Dermis microvascular lymphatic vessel endothelial cell (primary cell): ENCODE results near the gene CDC6. TPM values are rescaled to one million over a fixed set of nuclear protein-coding genes. Genes with fewer than 3 reads are reported as not detected.

ENCODE experiments used
- DNase-seq, 2 donors: peaks; one replicate each; pipeline versions ENCODE4 v3.0.0 to v3.0.0-alpha.2; 2010; ENCODE audit warnings: low read depth in 2 of 2
- total RNA-seq: library from RNA; depleted of rRNA; stranded (reverse); fragments of >200 nt; gene quantifications from 2 replicates; pipeline ENCODE4 v1.2.1, GENCODE V29; 2014

CDC6 gene
- total RNA-seq, 1 donor from 2014 or later = 15.3 TPM

DNA sequence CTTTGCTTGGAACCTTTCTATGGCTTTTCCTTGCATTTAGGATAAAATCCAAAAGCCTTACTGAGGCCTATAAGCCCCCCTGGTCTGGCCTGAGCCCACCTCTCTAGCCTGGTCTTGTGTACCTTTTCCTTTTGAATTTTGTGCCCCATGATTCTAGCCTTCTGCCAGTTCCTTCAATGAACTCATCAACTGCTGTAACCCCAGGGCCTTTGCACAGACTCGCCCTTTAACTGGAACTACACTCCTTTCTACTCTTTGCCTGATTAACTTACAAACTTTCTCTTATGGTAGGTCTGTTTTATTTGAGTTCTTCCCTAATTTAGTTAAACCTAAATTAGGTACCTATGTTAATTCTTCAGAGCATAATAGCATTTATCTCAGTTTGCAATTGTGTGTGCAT is 52.6 kb downstream of the CDC6 start:
- no peak for DNase-seq

DNA sequence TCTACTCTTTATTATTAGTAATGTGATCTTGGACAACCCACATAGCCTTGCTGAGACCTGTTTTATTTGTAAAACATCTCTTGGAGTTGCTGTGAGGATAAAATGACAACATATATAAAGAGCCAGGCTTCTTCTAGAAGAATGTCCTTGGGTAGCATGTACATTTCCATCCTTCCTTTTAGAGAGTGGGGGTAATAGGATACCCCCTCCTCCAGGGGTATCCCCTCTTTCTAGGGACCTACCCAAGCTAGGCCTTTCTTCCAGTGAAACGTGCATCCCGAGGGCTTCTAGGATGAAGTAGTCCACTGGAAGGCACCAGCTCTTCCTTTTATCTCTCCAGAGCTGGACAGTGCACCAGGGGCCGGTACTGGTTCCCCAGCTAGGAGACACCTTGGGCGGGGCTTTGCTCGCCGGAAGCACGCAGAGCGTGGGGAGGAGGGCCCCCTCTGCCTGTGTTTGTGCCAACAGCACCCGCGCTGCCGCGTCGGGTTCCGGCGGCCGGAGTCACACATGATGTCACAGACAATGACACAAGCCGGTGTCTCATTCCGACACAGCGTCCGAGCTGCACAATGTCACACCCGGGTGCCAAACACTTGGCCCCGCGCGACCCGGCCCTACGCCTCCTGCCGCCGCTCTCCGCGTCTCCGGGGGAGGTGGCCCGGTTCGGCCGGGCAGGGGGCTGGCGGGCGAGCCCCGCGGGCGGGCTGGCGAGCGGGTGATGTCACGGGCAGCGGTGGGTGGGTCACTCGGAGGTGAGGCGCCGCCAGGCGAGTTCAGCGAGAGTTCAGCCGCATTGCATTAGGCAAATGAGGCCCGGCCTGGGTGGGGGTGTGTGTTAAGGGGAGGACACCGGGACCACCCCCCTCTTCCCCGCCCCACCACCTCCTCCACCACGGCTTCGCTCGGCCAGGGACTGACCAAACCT is 53.5 kb downstream of the CDC6 start:
- DNase-seq = peak; percentile 83 to 85

DNA sequence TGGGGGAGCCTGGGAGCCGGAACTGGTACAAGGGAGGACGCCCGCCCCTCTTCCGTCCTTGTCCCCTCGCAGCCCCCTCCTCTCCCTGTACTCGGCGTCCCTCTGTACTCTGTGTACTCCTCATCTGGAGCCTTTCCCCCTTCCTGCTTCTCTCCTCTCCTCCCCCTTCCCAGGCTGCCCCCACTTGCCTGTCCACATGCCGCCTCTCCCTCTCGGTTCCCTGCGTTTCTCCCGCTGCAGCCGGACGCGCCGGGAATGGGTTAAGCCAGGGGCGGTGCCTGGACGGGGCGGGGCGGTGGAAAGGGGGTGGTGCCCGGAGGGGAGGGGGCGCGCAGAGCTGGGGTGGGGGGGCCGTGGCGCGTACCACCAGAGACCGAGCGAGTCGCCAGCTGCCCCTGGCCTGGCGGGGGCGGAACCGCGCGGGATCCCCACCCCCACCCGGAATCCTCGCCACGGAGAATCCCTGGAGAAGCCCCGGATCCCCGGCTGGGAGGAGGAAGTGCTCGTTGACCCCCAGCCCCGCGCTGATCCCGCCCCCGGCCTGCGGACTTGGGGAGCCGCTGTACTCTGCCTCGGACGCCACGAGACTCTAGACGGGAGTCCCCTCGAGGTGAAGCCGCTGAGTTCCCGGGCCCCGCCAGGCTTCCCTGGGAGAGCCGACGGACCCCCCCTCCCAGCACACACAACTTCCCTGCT is 54.3 kb downstream of the CDC6 start:
- peak in 1 of 2 donors; percentile 72 for DNase-seq

DNA sequence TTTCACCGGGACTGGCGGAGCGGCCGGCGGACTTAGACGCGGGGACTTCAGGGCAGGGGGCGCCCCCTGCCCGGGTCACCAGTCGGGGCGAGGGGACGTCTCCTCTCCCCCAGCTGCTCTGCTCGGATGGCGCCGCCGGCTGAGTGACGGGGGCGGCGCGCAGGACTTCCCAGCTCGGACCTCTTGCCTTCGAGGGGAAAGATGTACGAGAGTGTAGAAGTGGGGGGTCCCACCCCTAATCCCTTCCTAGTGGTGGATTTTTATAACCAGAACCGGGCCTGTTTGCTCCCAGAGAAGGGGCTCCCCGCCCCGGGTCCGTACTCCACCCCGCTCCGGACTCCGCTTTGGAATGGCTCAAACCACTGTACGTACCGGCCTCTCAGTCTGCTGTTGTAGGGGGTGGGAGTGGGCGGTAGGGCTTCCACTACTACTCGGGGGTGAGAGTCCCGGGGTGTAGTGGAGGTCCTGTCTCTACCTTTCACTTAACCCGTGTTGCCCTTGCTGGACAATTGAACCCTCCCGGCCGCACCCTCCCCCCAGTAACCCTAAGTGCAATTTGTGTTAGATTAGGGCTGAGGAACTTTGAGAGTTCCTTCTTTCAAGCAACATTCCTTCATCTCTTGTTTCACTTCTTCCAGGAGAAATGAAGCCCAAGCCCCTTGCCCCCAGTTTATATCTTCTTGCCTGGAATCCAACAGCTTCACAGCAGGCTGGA is 55.0 kb downstream of the CDC6 start:
- DNase-seq = no peak

DNA sequence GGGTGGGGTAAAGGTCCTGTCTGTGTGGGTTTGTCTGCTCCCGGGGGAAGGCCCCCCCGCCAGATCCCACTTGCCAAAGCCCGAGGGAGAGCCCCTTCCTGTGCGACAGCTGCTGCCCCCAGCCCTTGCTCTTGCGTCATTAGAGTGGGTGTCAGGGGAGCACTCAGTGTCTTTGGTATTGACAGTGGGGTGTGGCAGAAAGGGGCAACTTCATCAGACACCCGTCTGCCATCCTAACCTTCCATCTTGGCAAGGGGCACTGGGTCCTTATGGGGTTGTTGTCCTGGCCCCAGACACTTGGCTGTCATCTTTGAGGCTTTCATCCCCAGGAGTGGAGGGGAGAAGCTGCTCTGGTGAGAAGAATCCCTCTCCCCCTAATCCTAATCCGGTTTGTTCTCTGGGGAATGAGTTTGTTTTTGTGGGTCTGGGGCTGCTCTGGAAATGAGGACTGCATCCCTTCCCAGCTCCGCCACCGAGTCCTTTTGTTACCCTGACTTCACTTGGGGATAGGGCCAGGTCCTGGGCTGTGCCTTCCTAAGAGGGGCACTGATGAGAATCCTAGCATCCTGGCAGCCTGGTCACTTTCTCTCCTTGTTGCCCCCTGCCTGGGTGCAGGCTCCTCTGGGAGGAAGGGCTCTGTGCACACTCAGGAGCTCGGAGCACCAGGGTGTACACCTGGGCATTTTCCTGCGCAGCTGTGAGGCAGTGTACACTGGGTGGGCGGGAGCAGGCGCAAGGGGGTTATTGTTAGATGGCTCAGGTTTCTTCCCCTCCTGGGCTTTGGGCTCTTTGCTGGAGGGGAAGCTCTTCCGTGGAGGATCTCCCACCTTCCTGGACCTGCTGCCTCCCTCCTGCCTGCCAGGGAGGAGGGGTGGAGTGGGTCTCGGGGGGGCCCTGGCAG is 55.8 kb downstream of the CDC6 start:
- DNase-seq = no peak

DNA sequence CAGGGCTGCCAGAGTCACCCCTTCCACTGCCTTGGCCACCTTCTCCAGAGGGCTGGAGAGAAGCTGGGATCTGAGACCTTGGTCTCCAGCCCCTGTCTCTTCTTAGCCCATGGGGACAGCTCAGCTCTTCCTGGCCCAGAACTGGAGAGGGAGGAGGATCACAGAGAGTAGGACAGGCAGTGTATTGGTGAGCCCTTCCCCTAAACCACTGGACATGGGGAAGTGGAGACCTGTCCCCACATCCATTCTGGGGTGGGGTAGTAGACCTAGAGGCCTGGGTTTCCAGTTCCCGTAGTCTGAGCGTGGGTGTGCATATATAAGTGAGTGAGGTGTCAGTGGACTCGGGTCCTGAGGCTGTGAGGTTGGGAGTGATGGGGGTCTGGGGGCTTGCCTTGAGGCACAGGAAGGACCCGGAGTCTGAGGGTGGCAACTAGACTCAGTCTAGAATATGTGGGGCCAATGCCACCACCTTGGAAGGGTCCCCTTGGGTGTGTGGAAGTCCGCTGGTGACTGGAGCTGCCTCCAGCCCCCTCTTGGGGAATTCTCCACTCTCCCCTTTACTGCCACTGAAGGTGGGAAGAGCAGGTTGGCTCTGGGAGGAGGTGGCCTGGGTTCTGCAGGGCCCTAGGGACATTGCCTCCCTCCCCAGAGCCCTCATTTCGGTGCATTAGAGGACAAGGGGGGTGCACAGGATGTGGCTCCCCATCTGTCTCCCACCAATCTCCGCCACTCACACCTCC is 56.9 kb downstream of the CDC6 start:
- DNase-seq = peak in 1 of 2 donors; percentile 22

DNA sequence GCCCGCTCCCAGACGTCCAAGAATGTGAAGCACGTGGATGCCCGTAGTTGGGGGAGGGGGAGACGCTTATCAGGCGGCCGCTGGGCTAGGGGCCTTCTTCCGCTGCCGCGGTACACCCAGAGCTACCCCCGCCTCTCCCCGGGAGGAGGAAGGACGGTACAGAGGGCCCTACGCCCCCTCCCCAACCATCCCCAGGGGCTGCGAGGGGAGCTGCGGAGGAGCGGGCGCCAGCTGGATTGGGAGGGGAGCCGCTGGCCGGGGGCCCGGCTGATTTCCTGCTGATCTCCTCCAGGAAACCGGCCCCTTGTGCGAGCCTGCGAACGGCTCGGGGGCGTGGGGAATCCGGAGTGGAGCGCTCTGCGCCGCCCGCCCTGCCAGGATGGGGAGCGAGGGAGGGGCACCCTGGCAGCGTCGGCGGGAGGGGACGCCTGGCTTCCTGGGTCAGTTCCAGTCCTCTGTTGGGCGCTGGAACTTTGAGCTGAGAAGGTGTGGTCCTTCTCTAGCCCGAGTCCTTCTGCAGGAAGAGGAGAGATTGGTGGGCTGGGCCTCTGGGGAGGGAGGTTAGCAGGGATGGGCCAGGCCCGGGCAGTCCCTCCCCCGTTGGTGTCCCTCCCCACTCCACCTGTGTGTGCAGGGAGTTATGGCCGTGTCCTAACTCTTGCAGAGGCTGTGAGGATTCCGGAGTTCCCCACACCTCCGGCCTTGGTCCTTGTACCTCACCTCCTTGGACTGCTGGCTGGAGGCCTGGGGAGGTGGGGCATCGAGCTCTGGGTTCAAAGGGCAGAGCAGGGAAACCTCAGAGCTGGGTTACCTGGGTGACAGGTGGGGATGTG is 57.7 kb downstream of the CDC6 start:
- DNase-seq = peak in 1 of 2 donors; percentile 66

DNA sequence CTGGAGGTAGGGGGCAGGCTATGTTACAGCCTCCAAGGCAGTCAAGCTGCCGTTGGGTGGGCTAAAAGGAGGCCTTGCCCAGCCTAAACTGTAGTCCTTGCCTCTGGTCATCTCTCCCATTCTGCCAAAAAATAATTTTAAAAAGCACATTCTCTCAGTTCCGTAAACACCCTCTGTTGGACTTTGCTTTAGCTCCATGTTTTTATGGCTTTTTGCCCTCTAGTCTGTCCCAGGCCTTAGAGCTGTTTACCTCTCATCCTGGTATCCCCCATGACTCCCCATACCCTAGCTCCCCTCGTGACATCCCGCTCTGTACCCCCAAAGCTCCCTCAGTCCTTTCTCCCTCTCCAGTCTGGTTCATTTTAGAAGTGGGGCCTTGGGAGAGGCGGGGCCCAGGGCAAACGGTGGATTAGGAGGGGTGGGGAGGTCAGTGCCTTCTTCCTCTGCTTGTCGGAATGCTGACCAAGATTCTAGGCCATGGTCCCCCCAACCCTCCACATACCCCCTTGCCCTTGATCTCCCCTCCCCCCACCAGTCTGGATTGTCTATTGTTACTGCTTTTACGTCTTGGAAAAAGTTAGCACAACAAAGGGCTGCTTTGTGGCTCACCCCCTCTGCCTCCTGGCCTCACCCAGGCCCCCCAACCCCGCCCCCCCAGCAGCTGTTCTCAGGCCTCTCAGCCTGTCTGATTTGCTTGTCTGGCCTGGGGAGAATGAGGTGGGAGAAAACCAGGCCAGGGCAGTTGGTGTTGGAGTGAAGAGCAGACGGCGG is 58.5 kb downstream of the CDC6 start:
- no peak for DNase-seq

DNA sequence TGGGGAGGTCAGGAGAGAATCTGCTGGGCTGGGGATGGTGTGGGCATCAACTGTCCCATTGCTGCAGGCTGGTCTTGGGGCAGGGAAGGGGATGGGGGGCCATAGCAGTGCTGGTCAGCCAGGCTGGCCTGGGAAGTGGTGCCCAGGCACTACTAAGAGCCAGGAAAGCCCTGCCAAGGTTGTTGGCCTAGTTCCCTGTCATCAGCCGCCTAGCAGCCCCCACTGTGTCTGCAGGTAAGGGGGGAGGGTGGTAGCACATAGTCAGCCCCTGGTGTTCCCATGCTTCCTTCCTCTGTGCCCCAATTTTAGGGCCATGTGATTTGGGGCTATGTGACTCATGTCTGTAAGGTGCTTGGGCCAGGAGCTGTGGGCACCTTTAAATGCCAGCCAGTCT is 59.1 kb downstream of the CDC6 start:
- no peak for DNase-seq

DNA sequence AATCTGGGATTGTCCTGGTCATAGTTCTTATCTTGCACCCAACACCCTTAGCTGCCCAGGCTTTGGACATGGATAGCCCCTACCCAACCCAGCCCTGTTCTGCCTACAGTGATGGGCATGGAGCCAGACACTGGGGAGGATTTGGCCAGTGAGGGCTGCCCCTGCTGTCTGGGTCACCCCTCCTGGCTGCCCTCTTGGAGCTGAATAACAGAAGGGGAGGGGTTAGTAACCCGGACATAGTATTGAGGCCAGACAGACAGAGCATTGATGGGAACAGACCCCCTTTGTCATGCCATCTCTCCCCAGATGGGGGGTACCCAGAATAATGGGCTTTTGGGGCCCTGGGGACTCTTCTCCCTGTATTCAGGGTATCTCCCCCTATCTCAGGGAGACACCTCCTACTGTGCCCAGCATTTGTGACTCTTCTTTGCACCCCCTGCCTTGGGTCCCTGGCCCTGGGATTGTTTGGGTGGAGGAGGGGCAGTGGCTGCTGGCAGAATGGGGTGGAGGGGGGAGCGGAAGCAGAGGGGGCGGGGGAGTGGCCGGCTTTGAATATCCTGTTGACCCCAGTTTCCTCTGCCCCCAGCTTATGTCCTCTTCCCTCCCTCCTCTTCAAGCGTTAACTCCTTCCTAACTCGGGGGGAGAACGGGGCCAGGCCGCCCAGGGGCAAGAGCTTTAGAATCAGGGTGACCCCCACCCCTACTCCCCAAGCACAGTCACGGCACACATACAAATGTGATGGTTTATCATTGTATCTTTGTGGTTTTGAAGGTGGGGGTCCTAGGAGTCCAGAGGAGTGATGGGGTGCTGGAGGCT is 59.8 kb downstream of the CDC6 start:
- peak in 1 of 2 donors; percentile 56 for DNase-seq

DNA sequence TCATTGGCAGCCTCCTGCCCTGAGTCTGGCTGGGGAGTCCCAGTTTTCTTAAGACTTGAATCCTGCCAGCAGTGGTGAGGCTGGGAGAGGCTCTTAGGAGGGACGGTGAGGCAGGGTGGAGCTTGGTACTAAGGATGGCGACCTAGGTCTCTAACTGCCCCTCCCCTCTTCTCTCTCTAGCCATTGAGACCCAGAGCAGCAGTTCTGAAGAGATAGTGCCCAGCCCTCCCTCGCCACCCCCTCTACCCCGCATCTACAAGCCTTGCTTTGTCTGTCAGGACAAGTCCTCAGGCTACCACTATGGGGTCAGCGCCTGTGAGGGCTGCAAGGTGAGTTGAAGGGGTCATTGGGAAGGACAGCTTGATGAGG is 60.4 kb downstream of the CDC6 start:
- no peak for DNase-seq

DNA sequence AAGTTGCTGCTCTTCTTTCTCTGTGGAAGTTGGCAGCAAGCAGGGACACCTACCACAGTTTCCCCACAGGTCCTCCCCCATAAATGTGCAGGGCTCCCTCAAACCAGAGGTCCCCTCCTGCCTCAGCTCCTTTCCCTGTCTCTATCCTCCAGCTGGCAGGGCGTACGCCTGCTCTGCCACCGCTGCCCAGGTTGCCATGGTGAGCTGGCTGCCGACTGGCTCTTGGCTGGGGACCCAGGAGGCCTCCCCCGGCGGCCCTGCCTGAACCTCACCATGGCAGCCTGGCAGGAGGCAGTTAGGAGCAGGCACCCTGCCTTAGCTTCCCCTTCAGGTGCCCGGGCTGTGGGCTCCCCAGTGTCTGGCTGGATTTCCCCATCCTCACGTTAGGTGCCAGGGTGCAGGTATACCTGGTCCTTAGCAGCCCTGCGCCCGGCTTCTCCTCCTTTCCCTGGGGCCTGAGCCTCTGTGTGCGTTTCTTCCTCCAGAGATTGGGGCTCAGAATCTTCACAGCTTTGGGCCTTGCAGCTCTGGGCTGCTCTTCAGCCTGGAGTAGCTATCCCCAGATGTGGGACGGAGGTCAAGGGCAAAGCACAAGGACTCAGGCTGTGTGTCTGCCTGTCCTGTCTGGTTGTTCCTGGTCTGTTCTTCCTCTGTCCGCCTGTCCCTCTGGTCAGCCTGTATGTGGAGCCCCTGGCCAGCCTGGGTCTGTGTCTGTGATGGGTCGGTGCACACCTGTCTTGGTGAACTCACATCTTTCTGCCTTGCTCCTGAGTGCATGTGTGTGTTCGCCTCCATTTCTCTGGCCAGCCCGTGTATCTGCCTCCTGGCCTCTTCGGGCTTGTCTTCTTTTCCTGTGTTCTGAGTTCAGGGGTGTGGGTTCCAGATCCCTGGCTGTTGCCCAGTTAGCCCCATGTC is 61.1 kb downstream of the CDC6 start:
- DNase-seq = no peak

DNA sequence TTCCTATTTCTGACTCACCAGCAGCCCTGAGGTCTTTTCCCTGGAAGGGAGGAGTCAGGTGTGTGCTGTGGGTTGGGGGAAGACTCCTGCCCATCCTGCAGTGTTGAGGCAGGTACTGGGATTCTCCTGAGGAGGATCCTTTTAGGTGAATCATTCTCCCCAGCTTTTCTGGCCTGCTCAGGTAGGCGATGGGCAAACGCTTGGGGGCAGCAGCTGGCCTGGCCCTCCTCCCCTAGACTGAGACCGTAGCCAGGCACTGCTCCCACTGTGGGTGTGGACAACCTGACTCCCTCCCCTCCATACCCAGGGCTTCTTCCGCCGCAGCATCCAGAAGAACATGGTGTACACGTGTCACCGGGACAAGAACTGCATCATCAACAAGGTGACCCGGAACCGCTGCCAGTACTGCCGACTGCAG is 61.8 kb downstream of the CDC6 start:
- no peak for DNase-seq

DNA sequence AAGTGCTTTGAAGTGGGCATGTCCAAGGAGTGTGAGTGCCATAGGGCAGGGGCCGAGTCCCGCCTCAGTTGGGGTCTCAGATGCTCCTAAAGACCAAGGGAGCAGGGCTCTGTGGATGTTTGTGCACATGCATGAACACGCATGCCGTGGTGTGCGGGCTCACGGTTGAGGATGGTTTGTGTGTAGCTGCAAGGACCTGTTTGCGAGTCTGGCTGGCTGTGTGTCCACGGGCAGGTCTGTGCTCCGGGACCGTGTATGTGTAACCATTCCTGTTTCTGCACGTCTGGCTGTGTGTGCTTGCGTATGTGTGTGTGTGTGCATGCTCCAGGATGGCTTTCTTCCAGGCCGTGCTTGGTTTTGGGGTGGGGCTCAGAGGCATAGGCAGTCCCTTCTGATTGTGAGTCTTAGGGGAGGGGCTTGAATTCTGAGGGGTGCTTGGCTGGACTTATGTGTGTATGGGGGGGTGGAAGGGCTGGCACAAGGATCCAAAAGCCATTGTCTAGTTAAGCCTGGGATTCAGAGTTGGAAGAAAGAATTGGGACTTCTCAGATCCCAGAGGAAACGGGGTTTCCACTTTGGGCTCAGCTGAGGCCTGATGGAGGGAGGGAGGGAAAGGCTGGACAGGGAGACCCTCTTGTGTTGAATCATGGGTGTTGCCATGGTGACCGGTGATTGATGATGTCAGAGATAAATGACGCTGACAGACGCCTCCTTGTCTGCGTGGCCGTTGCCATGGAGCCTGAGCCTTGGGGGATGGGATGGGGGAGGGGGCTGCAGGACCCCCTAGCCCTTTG is 62.4 kb downstream of the CDC6 start:
- no peak for DNase-seq

DNA sequence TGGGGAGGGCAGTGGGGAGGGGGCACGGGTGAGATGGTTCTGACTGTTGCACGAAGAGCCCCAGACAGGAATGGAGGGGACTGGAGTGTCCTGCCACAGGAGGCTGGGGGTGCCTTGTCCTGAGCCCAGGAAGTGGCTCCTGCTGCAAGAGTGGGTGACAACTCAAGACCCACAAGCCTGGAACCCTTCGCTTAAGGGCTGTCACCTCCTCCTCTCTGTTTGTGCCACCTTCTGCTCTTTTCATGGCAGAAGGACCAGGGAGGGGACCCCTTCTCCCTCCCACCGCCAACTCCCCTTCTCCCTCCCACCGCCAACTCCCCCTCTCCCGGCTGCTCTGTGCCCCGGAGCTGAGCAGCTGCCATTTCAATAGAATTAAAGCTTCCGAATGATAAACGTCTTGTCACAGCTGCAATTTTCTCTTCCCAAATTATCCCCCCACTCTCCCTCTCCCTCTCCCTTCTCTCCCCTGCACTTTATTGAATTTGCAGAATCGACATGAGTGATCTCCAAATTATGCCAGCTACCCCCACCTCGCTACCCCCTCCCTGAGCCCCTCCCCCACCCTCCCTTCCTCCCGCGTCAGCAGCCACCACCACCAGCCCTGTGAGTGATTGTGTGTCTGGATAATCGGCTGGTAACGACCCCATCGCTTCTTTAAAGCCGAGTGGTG is 63.1 kb downstream of the CDC6 start:
- no peak for DNase-seq
